ENCODE results near the gene TMEM242.
"Not testable (repeated sequence)": the region's sequence is repeated elsewhere in the genome, so short reads cannot be mapped to it uniquely, and the experiment has no call there.

The TMEM242 gene

DNA sequence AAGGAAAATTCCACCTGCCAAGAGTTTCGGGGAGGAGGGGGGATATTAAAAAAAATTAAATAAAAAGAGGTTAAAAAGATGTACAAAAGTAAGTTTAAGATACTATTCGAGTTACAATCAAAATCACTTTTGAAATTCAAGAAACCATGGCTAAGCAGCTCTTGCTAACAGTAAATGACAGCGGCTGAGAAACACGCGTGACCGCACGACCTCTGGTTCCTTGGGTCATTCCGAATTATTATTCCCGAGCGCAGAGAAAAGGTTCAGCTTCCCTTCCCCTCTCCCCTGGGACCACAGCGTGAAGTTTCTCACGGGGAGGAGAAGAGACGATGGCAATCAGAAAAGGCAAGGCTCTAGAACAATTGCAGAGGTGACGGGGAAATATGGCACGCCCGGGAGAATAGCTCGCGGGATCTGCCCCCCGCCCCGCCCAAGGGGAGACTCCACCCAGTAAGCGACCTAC, 496 bp downstream of the TMEM242 start:
- peak; percentile 87 to 91 for DNase-seq

DNA sequence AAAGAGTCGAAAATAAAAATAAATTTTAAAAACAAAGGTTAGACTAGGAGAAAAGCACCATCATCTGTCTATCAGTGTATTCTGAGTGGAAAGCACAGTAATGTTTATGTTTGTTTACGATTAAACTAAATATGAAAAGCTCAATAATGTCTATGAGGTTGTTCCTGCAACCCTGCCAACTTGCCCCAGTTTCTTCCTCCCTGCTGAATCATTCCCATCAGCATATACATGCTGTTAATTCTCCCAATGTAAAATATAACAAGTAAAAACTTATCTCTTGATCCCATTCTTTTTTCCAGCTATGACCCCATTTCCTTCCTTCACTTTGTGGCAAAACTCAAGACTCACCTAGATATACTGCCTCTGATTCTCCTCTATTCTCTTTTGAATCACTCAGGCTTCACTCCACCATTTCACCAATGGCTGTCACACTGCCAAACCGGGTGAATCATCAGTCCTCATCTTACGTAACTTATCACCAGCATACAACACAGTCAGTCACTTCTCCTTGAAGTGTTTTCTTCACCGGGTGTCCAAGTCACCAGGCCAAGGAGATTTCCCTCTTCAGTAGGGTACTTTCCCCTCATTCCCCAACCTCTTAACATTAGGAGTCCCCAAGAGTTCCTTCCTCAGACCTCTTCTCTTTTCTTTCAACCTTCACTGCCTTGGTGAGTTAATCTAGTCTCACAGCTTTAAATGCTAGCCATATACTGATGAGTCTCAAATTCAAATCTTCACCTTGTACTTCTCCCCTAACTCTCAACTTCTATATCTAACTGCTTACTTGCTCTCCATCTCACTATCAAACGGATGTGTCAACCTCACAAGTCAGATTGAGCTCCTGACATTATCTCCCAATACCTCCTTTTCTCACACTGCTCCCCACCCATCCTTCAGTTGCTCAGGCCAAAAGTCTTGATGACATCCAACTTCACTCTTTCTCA, 6.2 kb downstream of the TMEM242 start:
- peak; percentile 24 to 46 for DNase-seq

GRCh38 chr6:157314705-157315321, 8.5 kb downstream of the TMEM242 start:
- DNase-seq: no peak

- DNase-seq: no peak
Observed at GRCh38 chr6:157313531-157314467, 9.5 kb downstream of the TMEM242 start.

- DNase-seq: no peak
Observed at GRCh38 chr6:157312757-157313156, 10.6 kb downstream of the TMEM242 start.

DNA sequence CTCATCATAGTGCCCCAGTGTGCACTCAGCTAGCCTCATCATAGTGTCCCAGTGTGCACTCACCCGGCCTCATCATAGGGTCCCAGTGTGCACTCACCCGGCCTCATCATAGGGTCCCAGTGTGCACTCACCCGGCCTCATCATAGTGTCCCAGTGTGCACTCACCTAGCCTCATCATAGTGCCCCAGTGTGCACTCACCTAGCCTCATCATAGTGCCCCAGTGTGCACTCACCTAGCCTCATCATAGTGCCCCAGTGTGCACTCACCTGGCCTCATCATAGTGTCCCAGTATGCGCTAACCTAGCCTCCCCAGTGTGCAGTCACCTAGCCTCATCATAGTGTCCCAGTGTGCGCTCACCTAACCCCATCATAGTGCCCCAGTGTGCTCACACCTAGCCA, 12.6 kb downstream of the TMEM242 start:
- not testable (repeated sequence) for DNase-seq

DNA sequence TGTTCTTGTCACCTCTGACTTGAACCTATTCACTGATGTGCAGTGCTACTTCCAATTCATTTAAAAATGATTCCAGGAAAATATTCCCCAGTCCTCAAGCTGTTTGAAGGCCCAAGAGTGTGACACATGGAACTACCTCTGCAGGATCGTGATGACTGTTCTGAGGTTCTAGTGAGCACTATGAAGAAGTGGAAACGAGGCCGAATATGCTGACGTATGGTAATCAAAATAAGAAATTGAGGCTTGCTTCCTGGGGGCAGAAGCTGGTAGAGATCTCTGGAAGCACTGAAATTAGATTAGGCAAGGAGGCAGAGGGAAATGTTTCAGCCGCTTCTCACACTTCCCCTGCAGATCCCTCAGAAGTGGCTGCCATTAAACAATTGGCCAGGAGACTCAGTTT, 15.7 kb downstream of the TMEM242 start:
- no peak for DNase-seq

DNA sequence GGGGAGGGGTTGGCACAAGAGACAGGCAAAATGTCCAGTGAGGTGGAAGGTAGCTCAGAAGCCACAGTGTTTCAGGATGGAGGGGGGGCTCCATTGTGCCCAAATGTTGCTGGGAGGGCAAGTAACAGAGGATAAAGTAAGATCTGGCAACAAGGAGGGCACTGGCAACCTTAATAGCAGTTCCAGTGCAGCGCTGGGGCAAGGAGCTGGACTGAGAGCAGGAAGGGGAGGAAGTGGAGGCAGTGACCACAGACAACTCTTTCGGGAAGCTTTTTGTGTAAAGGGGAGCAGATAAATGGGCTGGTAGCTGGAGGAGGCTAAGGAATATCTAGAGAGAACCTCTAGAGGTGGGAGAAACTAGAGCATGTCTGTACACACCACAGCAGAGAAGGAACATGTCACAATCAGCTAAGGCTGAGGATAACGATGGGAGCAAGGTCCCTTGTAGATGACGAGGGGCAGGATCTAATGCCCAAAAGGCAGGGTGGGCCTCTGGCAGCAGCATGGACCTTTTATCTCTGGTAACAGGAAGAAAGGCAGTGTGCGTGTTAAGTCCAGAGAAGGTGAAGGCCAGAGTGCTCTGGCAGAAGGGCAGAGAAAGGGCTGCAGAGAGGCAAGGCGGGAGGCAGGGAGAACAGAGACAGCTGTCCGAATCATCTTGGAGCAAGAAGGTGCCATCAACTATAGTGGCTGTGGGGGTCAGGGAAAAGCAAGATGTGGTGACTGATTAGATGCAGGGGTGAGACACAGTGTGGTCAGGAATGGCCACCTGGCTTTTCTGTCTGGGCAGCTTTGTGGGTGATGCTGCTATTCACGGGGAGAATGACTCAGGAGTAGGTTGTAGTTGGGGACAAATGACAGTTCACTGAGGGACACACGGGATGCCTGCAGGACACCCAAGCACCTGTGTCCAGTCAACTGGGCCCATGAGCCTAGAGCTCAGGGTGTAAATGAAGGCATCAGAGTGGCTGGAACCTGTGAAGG, 17.4 kb downstream of the TMEM242 start:
- DNase-seq: no peak

DNA sequence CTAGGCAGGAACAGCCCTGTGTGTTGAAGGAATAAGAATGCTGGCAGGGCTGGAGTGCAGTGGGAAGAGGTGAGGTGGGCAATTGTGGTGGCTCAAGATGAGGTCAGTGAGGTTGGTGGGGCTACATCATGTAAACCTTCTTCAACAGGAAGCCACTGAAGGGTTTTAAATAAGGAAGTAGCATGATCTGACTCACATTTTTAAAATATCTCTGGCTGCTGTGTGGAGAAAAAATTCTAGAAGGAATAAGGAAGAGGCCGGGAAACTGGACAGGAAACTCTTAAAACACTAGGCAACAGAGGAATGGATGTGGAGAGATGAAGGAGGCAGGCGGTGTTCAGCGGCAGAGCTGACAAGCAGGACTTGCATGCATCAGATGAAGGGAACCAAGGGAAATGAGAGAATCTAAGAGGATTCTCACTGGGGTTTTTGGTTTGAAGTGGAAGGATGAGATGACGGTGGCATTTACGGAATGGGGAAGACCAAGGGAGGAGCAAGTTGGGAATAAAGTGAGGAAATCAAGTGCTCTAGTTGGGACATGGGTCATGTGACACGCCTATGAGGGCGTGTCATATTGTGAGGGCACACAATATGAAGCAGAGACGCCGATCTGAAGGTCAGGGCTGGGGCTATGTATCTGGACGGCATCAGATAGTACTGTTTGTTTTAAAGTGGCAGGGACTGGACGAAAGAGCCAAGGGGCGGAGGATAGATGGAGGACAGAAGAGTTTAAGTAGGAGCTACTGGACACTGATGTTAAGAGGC, 18.2 kb downstream of the TMEM242 start:
- DNase-seq: no peak

GRCh38 chr6:157302736-157303135, 20.6 kb downstream of the TMEM242 start:
- DNase-seq: no peak

GRCh38 chr6:157300436-157300835, 22.9 kb downstream of the TMEM242 start:
- no peak for DNase-seq

DNA sequence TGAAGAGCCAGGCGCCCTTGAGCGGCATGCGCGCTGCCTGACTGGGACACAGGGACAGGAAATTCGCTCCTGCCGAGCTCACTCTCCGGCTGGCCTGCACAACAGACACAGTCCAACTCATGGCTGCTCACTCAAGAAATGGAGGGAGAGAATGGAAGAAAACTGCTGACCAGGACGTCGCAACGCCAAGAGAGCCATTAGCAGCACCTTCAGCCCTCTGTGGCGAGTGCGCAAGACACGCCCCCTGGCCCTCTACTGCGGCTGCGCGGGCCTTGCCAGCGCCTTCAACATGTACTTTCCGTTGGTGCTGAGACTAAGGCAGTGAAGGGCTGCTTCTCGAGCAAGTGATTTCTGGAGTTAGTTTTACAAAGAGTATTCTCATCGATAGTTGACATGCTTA, 23.3 kb downstream of the TMEM242 start:
- DNase-seq: no peak

DNA sequence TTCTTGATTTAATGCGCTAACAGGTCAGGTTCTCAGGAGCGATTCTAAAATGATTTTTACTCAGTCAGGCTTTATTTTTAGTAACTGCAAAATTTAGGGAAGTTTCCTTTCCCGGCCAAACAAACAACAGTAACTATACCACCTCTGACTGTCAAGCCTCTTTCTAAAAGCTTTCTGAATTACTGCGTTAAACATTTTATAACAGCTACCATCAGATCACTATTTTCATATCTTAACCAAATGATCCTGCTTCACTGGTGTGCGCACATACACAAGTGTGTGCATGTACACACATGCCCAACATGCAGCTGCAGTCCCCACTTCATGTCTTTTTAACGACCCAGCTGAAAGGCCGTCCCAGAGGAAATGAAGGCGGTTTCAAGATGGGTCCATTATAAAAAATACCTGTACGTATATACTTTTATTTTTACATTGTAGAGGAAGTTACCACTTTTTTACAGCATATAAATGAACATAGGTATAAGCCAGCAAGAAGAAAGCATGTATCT, 25.0 kb downstream of the TMEM242 start:
- no peak for DNase-seq

- DNase-seq: no peak
Observed at GRCh38 chr6:157294654-157295053, 28.7 kb downstream of the TMEM242 start.

- no peak for DNase-seq
Observed at GRCh38 chr6:157293780-157294179, 29.5 kb downstream of the TMEM242 start.

DNA sequence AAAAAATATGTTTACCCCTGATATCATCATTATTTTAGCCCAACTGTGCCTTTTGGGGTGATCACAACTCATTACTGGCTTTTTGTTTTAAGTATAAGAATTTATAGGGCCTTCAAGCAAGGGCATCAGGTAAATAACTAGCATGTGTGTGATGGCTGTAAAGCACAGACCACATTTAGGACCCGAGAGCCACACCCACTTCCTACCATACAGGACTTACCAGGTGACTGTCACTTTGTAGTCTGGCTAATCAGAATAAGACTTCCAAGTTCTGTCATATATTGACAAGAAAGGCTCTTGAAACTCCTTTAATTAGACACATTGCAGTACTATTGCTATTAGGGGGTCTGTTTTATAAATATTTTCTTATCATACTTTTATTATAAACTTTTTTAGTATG, 31.1 kb downstream of the TMEM242 start:
- no peak for DNase-seq

GRCh38 chr6:157291356-157291755, 32.0 kb downstream of the TMEM242 start:
- no peak for DNase-seq

GRCh38 chr6:157290797-157291196, 32.5 kb downstream of the TMEM242 start:
- no peak for DNase-seq

DNA sequence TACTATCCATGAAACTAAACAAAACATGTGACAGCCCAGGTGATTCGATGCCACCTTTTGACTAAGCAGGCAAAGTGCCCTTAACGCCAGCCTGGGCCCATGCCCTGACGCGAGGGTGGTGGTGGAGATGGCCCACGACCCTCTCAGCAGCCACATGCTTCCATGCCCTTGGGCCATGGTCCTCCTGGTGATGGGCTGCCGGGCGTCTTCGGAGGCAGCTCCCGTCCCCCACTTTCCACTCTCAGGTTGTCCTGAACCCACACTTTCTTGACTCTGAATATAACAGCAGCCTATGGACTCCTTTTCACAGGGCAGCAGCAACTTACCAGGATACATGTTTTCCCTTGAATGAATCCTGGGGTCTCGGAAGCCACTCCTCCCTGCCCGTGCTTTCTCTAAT, 33.6 kb downstream of the TMEM242 start:
- no peak for DNase-seq

DNA sequence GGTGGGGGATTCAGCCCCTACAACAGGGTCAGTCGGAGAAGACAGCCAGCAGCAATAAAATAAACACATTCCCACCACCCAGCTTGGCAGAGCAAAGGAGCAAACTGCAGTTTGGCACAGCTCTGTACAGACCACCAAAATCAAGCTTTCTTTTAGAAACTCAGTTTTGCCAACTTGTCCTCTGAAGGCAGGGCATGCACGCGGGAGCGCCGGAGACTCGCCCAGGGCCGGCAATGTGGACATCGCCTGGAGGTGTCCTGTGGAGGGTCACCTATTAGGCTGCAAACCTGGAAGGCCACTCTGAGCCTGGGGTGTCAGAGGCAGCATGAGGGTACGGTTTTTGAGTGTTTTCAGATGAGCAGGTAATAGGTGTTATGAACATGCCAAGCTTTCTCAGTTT, 34.7 kb downstream of the TMEM242 start:
- no peak for DNase-seq

GRCh38 chr6:157287923-157288322, 35.4 kb downstream of the TMEM242 start:
- no peak for DNase-seq

All from activated CD4-positive, alpha-beta T cell treated with anti-CD3 and anti-CD28 coated beads, Interleukin-2, amount 50 U/mL, for 48 hours (primary cell).